B cell (primary cell): ENCODE data around the gene FRZB. TPM values are rescaled to one million over a fixed set of nuclear protein-coding genes. Genes with fewer than 3 reads are reported as not detected.

Experiments
- ATAC-seq: fragments of 200-7000 bp; cut with Tn5 transposase; one replicate; pipeline ENCODE4 v1.10.0; 2021; ENCODE audit warnings: low read depth, mild to moderate bottlenecking, moderate number of reproducible peaks, moderate library complexity
- CTCF ChIA-PET: fragments of 350-600 bp; sonication (Branson Sonifier 250); formaldehyde crosslinking; loops from one replicate; lab custom pipeline; 2021; ENCODE audit warnings: antibody characterized with exemption, inconsistent platforms; lab: Charles Lee
- POLR2A ChIA-PET: fragments of 350-600 bp; sonication (Branson Sonifier 250); formaldehyde crosslinking; loops from one replicate; lab custom pipeline; 2021; ENCODE audit warnings: antibody characterized with exemption; lab: Charles Lee
- DNase-seq: peaks from one replicate; pipeline ENCODE4 v3.0.0; 2013
- H2AFZ ChIP-seq: 2 replicates; pipeline ENCODE4 v1.6.1; 2012; ENCODE audit warnings: mild to moderate bottlenecking, low read depth, low read length; ENCODE audit not compliant: insufficient read depth, poor library complexity, severe bottlenecking
- H3K27ac ChIP-seq, 2 donors: 1 replicate in 1 of 2; 2 replicates in 1 of 2; pipeline ENCODE4 v1.5.1; 2012 to 2013; ENCODE audit warnings: low read length in 2 of 2, mild to moderate bottlenecking in 2 of 2, moderate library complexity in 1 of 2
- H3K27me3 ChIP-seq, 4 experiments: fragments of 200-600 bp in 1 of 4; sonication (generic) in 1 of 4; replicated peaks in 1 of 4; 1 replicate in 2 of 4; 2 replicates in 2 of 4; pipeline versions ENCODE4 v1.6.1 to v1.7.0; 2013 to 2016; ENCODE audit warnings: low read length in 3 of 4, mild to moderate bottlenecking in 2 of 4, mixed read lengths in 1 of 4, moderate library complexity in 1 of 4; ENCODE audit not compliant: insufficient read depth in 4 of 4, control insufficient read depth in 3 of 4; ENCODE audit errors: control extremely low read depth in 1 of 4
- H3K36me3 ChIP-seq, 2 experiments: replicated peaks in 1 of 2; 1 replicate in 1 of 2; 2 replicates in 1 of 2; pipeline versions ENCODE4 v1.6.1 to v1.7.1; 2013; ENCODE audit warnings: low read length in 1 of 2; ENCODE audit not compliant: insufficient read depth in 2 of 2, control insufficient read depth in 1 of 2; ENCODE audit errors: control extremely low read depth in 1 of 2, extremely low read depth in 1 of 2
- H3K4me1 ChIP-seq, 2 donors: fragments of 200-600 bp in 1 of 2; sonication (generic) in 1 of 2; 1 replicate in 1 of 2; 2 replicates in 1 of 2; pipeline versions ENCODE4 v1.5.1 to v1.6.1; 2013 to 2017; ENCODE audit warnings: low read length in 2 of 2; ENCODE audit not compliant: control insufficient read depth in 2 of 2, insufficient read depth in 2 of 2
- H3K4me2 ChIP-seq: replicated peaks from 2 replicates; pipeline ENCODE3; 2012; ENCODE audit warnings: mild to moderate bottlenecking, low read depth, low read length; ENCODE audit not compliant: poor library complexity, severe bottlenecking
- H3K4me3 ChIP-seq, 5 experiments: fragments of 200-600 bp in 1 of 5; sonication (generic) in 1 of 5; 1 replicate in 3 of 5; 2 replicates in 2 of 5; pipeline versions ENCODE4 v1.5.1 to v1.7.0; 2011 to 2016; ENCODE audit warnings: low read length in 4 of 5, mild to moderate bottlenecking in 4 of 5, low read depth in 2 of 5, control low read depth in 1 of 5, moderate library complexity in 1 of 5; ENCODE audit not compliant: insufficient read depth in 1 of 5; ENCODE audit errors: control extremely low read depth in 1 of 5, extremely low read depth in 1 of 5
- H3K79me2 ChIP-seq: fragments of 200-600 bp; sonication (generic); one replicate; pipeline ENCODE4 v1.6.0; 2016; ENCODE audit warnings: low read length; ENCODE audit not compliant: control insufficient read depth, insufficient read depth
- H3K9ac ChIP-seq: fragments of 200-600 bp; sonication (generic); 2 replicates; pipeline ENCODE4 v1.6.1; 2017; ENCODE audit warnings: mild to moderate bottlenecking, low read length, moderate library complexity
- H3K9me3 ChIP-seq, 3 donors: one replicate each; pipeline versions ENCODE4 v1.6.1 to v1.7.1; 2013; ENCODE audit warnings: low read length in 2 of 3; ENCODE audit not compliant: control insufficient read depth in 2 of 3, insufficient read depth in 1 of 3; ENCODE audit errors: control extremely low read depth in 1 of 3
- H4K20me1 ChIP-seq: 2 replicates; pipeline ENCODE4 v1.6.0; 2012; ENCODE audit warnings: mild to moderate bottlenecking, low read length; ENCODE audit not compliant: insufficient read depth, control insufficient read depth, poor library complexity, severe bottlenecking
- H3K27ac Mint-ChIP-seq: one replicate; pipeline ENCODE4 v1.8.0; 2021; ENCODE audit warnings: mixed read lengths
- H3K27me3 Mint-ChIP-seq: one replicate; pipeline ENCODE4 v1.8.0; 2021; ENCODE audit warnings: mixed read lengths
- H3K4me1 Mint-ChIP-seq: one replicate; pipeline ENCODE4 v1.8.0; 2021; ENCODE audit warnings: mixed read lengths
- H3K4me3 Mint-ChIP-seq: one replicate; pipeline ENCODE4 v1.8.0; 2021; ENCODE audit warnings: mixed read lengths
- H3K9me3 Mint-ChIP-seq: one replicate; pipeline ENCODE4 v1.8.0; 2022; ENCODE audit warnings: mixed read lengths; ENCODE audit not compliant: insufficient read depth
- CTCF ChIP-seq: fragments of 200-600 bp; IDR thresholded peaks from one replicate; pipeline ENCODE4 v1.8.0; 2022; ENCODE audit warnings: antibody characterized with exemption, mild to moderate bottlenecking
- EZH2 ChIP-seq: IDR thresholded peaks from 2 replicates; pipeline ENCODE4 v1.6.1; 2012; ENCODE audit warnings: borderline replicate concordance, low read depth, mild to moderate bottlenecking, moderate library complexity, low read length; ENCODE audit not compliant: insufficient read depth, poor library complexity, severe bottlenecking
- WGBS: methylation state at CpG from one replicate; pipeline ENCODE4 v1.1.5; 2013; ENCODE audit warnings: missing lambda C conversion rate; ENCODE audit not compliant: insufficient coverage; 5-methylcytosine and 5-hydroxymethylcytosine counted together
- intact Hi-C: fragments of 100-400 bp; cut with micrococcal nuclease; formaldehyde crosslinking; loops from one replicate; pipeline ENCODE4 v1.10.0; 2022
- polyA plus RNA-seq: library from polyadenylated mRNA; depleted of rRNA; stranded (reverse); fragments of >200 nt; gene quantifications from 2 replicates; pipeline ENCODE4 v1.2.3, GENCODE V29; 2012
- total RNA-seq, 2 donors: library from RNA; stranded (reverse); fragments of 120-200 nt in 1 of 2; gene quantifications; 1 replicate in 1 of 2; 2 replicates in 1 of 2; pipeline versions ENCODE4 v1.2.3 to v1.2.4, GENCODE V29; 2013 to 2022

The FRZB gene
- total and polyA plus RNA-seq, 2 donors (not counting 1 experiment from before 2014, with no cell fraction given) = 0.27 TPM; not detected in 1

GRCh38 chr2:182870227-182870626 lies 3.8 kb upstream of the FRZB start:
- no peaks in the 10 kb centered on the region for H3K36me3 ChIP-seq
- ChIA-PET POLR2A (no interaction called here), CTCF (no interaction called here)
- no peak overlapping the region for H3K4me3 ChIP-seq
- H3K4me2 ChIP-seq = no peak overlapping the region
- peaks cover 57% of the 10 kb centered on the region for H3K27me3 Mint-ChIP-seq
- no peak overlapping the region for H3K27ac Mint-ChIP-seq
- H3K79me2 ChIP-seq = no peaks in the 10 kb centered on the region
- TF ChIP-seq CTCF (no peak), EZH2 (no peak)
- intact Hi-C loops = no loop called here
- peaks cover 21% of the 10 kb centered on the region for H3K4me1 Mint-ChIP-seq
- no peaks in the 10 kb centered on the region for H3K9me3 Mint-ChIP-seq
- DNase-seq (no peak), ATAC-seq (no peak)
- no peak overlapping the region for H3K4me3 Mint-ChIP-seq
- peaks cover 17 to 25% of the 10 kb centered on the region in 2 donors for H3K4me1 ChIP-seq
- H3K27me3 ChIP-seq = peaks cover 0 to 34% (median 15%) of the 10 kb centered on the region in 4 experiments
- WGBS = 0% methylated on average over 1 of the region's 1 CpG
- H3K9me3 ChIP-seq = peaks cover 0 to 5% (median 2%) of the 10 kb centered on the region in 3 donors
- H4K20me1 ChIP-seq = no peaks in the 10 kb centered on the region
- H2AFZ ChIP-seq = no peak overlapping the region
- H3K9ac ChIP-seq = no peak overlapping the region
- no peak overlapping the region for H3K27ac ChIP-seq

GRCh38 chr2:182868054-182868796 lies 1.8 kb upstream of the FRZB start:
- H3K4me2 ChIP-seq = no peak overlapping the region
- CTCF ChIA-PET = no interaction called here
- 83% methylated on average over 2 of the region's 6 CpGs for WGBS
- H3K9ac ChIP-seq = no peak overlapping the region
- H3K4me3 ChIP-seq = no peak overlapping the region
- no peaks in the 10 kb centered on the region for H3K79me2 ChIP-seq
- no peaks in the 10 kb centered on the region for H4K20me1 ChIP-seq
- no peak for DNase-seq
- H3K4me1 Mint-ChIP-seq = peaks cover 21% of the 10 kb centered on the region
- POLR2A ChIA-PET = interaction anchor here (0.7 kb wide), 1 partner anchor 50 kb away, joined by 3 read pairs; no protein-coding TSS in a partner anchor
- H3K27me3 ChIP-seq = peaks cover 0 to 34% (median 20%) of the 10 kb centered on the region in 4 experiments
- no peak overlapping the region for H3K27ac ChIP-seq
- H3K4me3 Mint-ChIP-seq = no peak overlapping the region
- H3K27me3 Mint-ChIP-seq = peaks cover 71% of the 10 kb centered on the region
- peaks cover 0 to 5% (median 2%) of the 10 kb centered on the region in 3 donors for H3K9me3 ChIP-seq
- peaks cover 17 to 25% of the 10 kb centered on the region in 2 donors for H3K4me1 ChIP-seq
- H3K36me3 ChIP-seq = no peaks in the 10 kb centered on the region
- H3K27ac Mint-ChIP-seq = no peak overlapping the region
- intact Hi-C loops = no loop called here
- TF ChIP-seq CTCF (no peak), EZH2 (no peak)
- ATAC-seq = no peak
- no peaks in the 10 kb centered on the region for H3K9me3 Mint-ChIP-seq
- H2AFZ ChIP-seq = no peak overlapping the region
